ENCODE results near the gene DVL3. TPM values are rescaled to one million over a fixed set of nuclear protein-coding genes. Genes with fewer than 3 reads are reported as not detected.

Gene DVL3
- total RNA-seq, 4 donors from 2014 or later, result 34.9 to 46.0 (median 43.2) TPM

DNA sequence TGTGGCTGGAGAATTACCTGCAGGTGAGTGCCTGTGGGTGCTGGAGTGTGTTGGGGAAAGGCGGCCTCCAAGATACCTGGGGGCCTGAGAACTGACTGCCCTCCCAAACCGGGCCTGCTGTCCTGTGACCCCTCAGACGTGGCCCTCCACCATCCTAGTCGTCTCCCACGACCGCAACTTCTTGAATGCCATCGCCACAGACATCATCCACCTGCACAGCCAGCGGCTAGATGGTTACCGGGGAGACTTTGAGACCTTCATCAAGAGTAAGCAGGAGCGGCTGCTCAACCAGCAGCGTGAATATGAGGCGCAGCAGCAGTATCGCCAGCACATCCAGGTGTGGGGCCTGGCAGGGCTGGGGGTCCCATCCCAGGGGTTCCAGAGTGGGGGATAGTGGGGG lies 34.2 kb downstream of the DVL3 start:
- no peak for ATAC-seq (ENCODE audit: low FRiP score)
- TF ChIP-seq, protein P1, sequence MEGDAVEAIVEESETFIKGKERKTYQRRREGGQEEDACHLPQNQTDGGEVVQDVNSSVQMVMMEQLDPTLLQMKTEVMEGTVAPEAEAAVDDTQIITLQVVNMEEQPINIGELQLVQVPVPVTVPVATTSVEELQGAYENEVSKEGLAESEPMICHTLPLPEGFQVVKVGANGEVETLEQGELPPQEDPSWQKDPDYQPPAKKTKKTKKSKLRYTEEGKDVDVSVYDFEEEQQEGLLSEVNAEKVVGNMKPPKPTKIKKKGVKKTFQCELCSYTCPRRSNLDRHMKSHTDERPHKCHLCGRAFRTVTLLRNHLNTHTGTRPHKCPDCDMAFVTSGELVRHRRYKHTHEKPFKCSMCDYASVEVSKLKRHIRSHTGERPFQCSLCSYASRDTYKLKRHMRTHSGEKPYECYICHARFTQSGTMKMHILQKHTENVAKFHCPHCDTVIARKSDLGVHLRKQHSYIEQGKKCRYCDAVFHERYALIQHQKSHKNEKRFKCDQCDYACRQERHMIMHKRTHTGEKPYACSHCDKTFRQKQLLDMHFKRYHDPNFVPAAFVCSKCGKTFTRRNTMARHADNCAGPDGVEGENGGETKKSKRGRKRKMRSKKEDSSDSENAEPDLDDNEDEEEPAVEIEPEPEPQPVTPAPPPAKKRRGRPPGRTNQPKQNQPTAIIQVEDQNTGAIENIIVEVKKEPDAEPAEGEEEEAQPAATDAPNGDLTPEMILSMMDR (IDR thresholded peaks at IDR 0.05), result no peak
- no peak for DNase-seq (ENCODE audit: low spot score)

DNA sequence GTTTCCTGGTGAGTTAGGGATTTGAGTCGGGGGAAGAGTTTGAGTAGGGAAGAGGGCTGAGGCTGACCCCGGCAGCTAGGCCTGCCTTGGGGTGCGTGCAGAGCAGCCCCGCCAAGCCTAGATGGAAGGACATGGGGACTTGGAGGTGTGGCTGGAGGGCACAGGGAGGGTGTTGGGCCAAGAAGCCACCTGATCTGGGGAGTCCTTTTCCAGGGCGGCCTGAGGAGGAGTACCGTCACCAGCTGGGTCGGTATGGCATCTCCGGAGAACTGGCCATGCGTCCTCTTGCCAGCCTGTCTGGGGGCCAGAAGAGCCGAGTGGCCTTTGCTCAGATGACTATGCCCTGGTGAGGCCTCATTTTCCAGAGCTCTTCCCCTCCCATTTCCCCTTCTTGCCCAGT lies 37.7 kb downstream of the DVL3 start:
- TF ChIP-seq, protein P1 (IDR thresholded peaks at IDR 0.05), result no peak
- no peak for DNase-seq (ENCODE audit: low spot score)

GRCh38 chr3:184193991-184194539 lies 38.9 kb downstream of the DVL3 start:
- DNase-seq (ENCODE audit: low spot score), result no peak
- no peak for ATAC-seq (ENCODE audit: low FRiP score)
- TF ChIP-seq, protein P1 (IDR thresholded peaks at IDR 0.05), result no peak

More for the DNA sequence above, 37.7 kb downstream of the DVL3 start:
- ATAC-seq (ENCODE audit: low FRiP score), result no peak

GRCh38 chr3:184196536-184196935 lies 41.4 kb downstream of the DVL3 start:
- no peak for DNase-seq (ENCODE audit: low spot score)
- no peak for ATAC-seq (ENCODE audit: low FRiP score)
- TF ChIP-seq, protein P1 (IDR thresholded peaks at IDR 0.05), result no peak

DNA sequence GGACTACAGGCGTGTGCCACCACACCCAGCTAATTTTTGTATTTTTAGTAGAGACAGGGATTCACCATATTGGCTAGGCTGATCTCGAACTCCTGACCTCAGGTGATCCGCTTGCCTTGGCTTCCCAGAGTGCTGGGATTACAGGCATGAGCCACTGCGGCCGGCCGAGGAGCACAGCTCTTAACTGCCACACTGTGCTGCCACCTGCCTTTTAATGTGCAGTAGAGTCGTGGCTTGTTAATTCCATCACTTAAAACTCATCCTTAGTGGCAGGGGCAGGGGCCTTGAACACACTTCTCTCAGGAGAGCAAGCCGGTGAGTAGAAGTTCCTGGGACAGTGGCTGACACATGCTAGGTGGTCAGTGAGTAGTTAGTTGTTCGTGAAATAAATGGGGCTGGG lies 43.3 kb downstream of the DVL3 start:
- TF ChIP-seq, protein P1 (IDR thresholded peaks at IDR 0.05), result no peak
- ATAC-seq (ENCODE audit: low FRiP score), result no peak
- DNase-seq (ENCODE audit: low spot score), result no peak

DNA sequence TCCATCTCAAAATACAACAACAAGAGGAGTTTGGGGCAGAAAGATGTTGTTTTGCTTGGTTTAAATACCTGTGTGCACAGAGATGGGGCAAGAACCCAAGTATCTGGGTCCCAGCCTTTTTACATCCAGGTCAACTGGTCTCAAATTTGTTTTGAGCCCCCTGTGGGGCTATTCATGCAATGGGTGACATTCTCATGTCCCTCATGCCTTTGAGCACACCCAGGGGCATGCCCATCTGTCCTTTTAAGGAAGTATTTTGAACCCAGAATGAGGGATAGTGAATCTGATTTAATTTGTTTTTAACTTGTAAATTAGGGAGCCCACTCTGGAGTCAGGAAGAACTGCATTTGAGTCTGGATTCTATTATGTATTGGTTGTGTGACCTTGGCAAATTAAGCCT lies 45.6 kb downstream of the DVL3 start:
- no peak for ATAC-seq (ENCODE audit: low FRiP score)
- TF ChIP-seq, protein P1 (IDR thresholded peaks at IDR 0.05), result no peak
- DNase-seq (ENCODE audit: low spot score), result no peak

- DNase-seq (ENCODE audit: low spot score) (no peak), ATAC-seq (ENCODE audit: low FRiP score) (no peak)
- TF ChIP-seq, protein P1 (IDR thresholded peaks at IDR 0.05), result no peak
Measured at GRCh38 chr3:184203526-184203925, 48.3 kb downstream of the DVL3 start.
